IMR-90 (cell line): ENCODE measurements around the gene GUCY1A2. TPM values are rescaled to one million over a fixed set of nuclear protein-coding genes. Genes with fewer than 3 reads are reported as not detected.

Source experiments
- ATAC-seq: fragments of 200-7000 bp; cut with Tn5 transposase; 2 replicates; pipeline ENCODE4 v1.9.1; 2020; ENCODE audit warnings: low read depth, mild to moderate bottlenecking, moderate library complexity
- BruUV-seq: library from RNA; stranded (reverse); fragments of 400-500 nt; replicated peaks from 2 replicates; lab custom pipeline; 2021; lab: Mats Ljungman, UMichigan
- CTCF ChIA-PET: fragments of 300-600 bp; formaldehyde crosslinking; extraction: SDS; loops from one replicate; lab custom pipeline; 2021; ENCODE audit warnings: antibody characterized with exemption; lab: Yijun Ruan, JAX
- POLR2A ChIA-PET: fragments of 300-600 bp; sonication (Branson Sonifier 250); formaldehyde crosslinking; loops from one replicate; lab custom pipeline; 2022; ENCODE audit warnings: antibody characterized with exemption; ENCODE audit not compliant: unreplicated experiment; lab: Charles Lee
- DNase-seq: peaks from one replicate; pipeline ENCODE4 v3.0.0; 2013
- H2AFZ ChIP-seq: replicated peaks from 2 replicates; pipeline ENCODE3; 2013; ENCODE audit warnings: low read length, mild to moderate bottlenecking; ENCODE audit not compliant: poor library complexity
- H2AK5ac ChIP-seq: 2 replicates; pipeline ENCODE4 v1.6.1; 2013; ENCODE audit warnings: low read depth, low read length, inconsistent platforms
- H2AK9ac ChIP-seq: replicated peaks from 2 replicates; pipeline ENCODE3; 2013; ENCODE audit warnings: mild to moderate bottlenecking, low read depth, low read length, moderate library complexity; ENCODE audit not compliant: poor library complexity
- H2BK120ac ChIP-seq: 2 replicates; pipeline ENCODE4 v1.6.1; 2013; ENCODE audit warnings: low read depth, low read length, inconsistent platforms
- H2BK15ac ChIP-seq: 3 replicates; pipeline ENCODE4 v1.6.1; 2013; ENCODE audit warnings: low read depth, low read length, inconsistent platforms
- H2BK20ac ChIP-seq: 2 replicates; pipeline ENCODE4 v1.6.1; 2013; ENCODE audit warnings: low read depth, mild to moderate bottlenecking, inconsistent platforms, low read length, moderate library complexity
- H2BK5ac ChIP-seq: 2 replicates; pipeline ENCODE4 v1.6.1; 2013; ENCODE audit warnings: mild to moderate bottlenecking, low read depth, low read length, inconsistent platforms; ENCODE audit not compliant: poor library complexity, severe bottlenecking
- H3K14ac ChIP-seq: replicated peaks from 2 replicates; pipeline ENCODE4 v1.6.1; 2013; ENCODE audit warnings: low read depth, low read length, inconsistent platforms
- H3K18ac ChIP-seq: 2 replicates; pipeline ENCODE4 v1.6.1; 2013; ENCODE audit warnings: low read depth, low read length, control low read depth
- H3K23ac ChIP-seq: 2 replicates; pipeline ENCODE4 v1.6.1; 2013; ENCODE audit warnings: low read depth, low read length, inconsistent platforms
- H3K27ac ChIP-seq: 2 replicates; pipeline ENCODE4 v1.5.1; 2013; ENCODE audit warnings: mild to moderate bottlenecking, control low read depth, low read length; ENCODE audit not compliant: insufficient read depth
- H3K27me3 ChIP-seq: 2 replicates; pipeline ENCODE4 v1.6.1; 2013; ENCODE audit warnings: low read length; ENCODE audit not compliant: control insufficient read depth, insufficient read depth
- H3K36me3 ChIP-seq: 2 replicates; pipeline ENCODE4 v1.6.1; 2013; ENCODE audit warnings: low read length, mixed read lengths; ENCODE audit not compliant: control insufficient read depth, insufficient read depth
- H3K4ac ChIP-seq: 2 replicates; pipeline ENCODE4 v1.6.1; 2013; ENCODE audit warnings: low read depth, low read length, inconsistent platforms
- H3K4me1 ChIP-seq: 2 replicates; pipeline ENCODE4 v1.6.1; 2013; ENCODE audit warnings: low read length, mixed read lengths; ENCODE audit not compliant: control insufficient read depth, insufficient read depth
- H3K4me2 ChIP-seq: 2 replicates; pipeline ENCODE4 v1.6.1; 2013; ENCODE audit warnings: low read depth, mild to moderate bottlenecking, control low read depth, low read length, moderate library complexity
- H3K4me3 ChIP-seq: 2 replicates; pipeline ENCODE4 v1.5.1; 2013; ENCODE audit warnings: low read depth, mild to moderate bottlenecking, control low read depth, low read length, moderate library complexity; ENCODE audit not compliant: insufficient read depth
- H3K56ac ChIP-seq: 2 replicates; pipeline ENCODE4 v1.6.1; 2013; ENCODE audit warnings: low read length, inconsistent platforms; ENCODE audit not compliant: insufficient read depth; ENCODE audit errors: extremely low read depth
- H3K79me1 ChIP-seq, 2 experiments: 2 replicates each; pipeline ENCODE4 v1.6.1; 2013; ENCODE audit warnings: low read length in 2 of 2, inconsistent platforms in 1 of 2, low read depth in 1 of 2
- H3K9ac ChIP-seq: 2 replicates; pipeline ENCODE4 v1.6.1; 2013; ENCODE audit warnings: low read depth, low read length, control low read depth
- H3K9me1 ChIP-seq: 2 replicates; pipeline ENCODE4 v1.6.1; 2013; ENCODE audit warnings: low read length, inconsistent platforms; ENCODE audit not compliant: insufficient read depth
- H3K9me3 ChIP-seq: 2 replicates; pipeline ENCODE4 v1.6.1; 2013; ENCODE audit warnings: low read length; ENCODE audit not compliant: control insufficient read depth, insufficient read depth
- H4K20me1 ChIP-seq: 2 replicates; pipeline ENCODE4 v1.6.1; 2013; ENCODE audit warnings: low read length, inconsistent platforms; ENCODE audit not compliant: insufficient read depth
- H4K5ac ChIP-seq: 2 replicates; pipeline ENCODE4 v1.6.1; 2013; ENCODE audit warnings: mild to moderate bottlenecking, low read depth, low read length, control low read depth
- H4K8ac ChIP-seq, 2 experiments: 2 replicates each; pipeline ENCODE4 v1.6.1; 2013; ENCODE audit warnings: low read depth in 2 of 2, low read length in 2 of 2, control low read depth in 1 of 2, inconsistent platforms in 1 of 2
- H4K91ac ChIP-seq: 2 replicates; pipeline ENCODE4 v1.6.1; 2013; ENCODE audit warnings: low read depth, low read length, inconsistent platforms; ENCODE audit not compliant: insufficient read depth
- BHLHE40 ChIP-seq: fragments of 150-350 bp; IDR thresholded peaks from 2 replicates; pipeline ENCODE4 v1.6.1; 2016; ENCODE audit warnings: mild to moderate bottlenecking, low read depth, low read length
- POLR2A ChIP-seq: IDR thresholded peaks from 2 replicates; pipeline ENCODE4 v1.6.1; 2012; ENCODE audit warnings: mild to moderate bottlenecking, low read depth, low read length
- RFX5 ChIP-seq: IDR thresholded peaks from 2 replicates; pipeline ENCODE4 v1.8.0; 2012; ENCODE audit warnings: low read depth, mild to moderate bottlenecking, low read length, moderate library complexity
- USF2 ChIP-seq: fragments of 150-350 bp; IDR thresholded peaks from 2 replicates; pipeline ENCODE4 v1.6.1; 2017; ENCODE audit warnings: mild to moderate bottlenecking, antibody characterized with exemption, low read length, low read depth
- WGBS, 2 experiments: methylation state at CpG; one replicate each; pipeline versions ENCODE4 v1.1.5 to v1.1.7; 2013; ENCODE audit warnings: missing lambda C conversion rate in 2 of 2; ENCODE audit not compliant: insufficient read length in 1 of 2; ENCODE audit errors: extremely low coverage in 2 of 2; 5-methylcytosine and 5-hydroxymethylcytosine counted together
- dilution Hi-C: fragments of 300-500 bp; cut with HindIII; formaldehyde crosslinking; loops from one replicate; pipeline ENCODE4 v1.14.3; 2018; ENCODE audit warnings: low sequenced_read_pairs; ENCODE audit not compliant: unreplicated experiment
- in situ Hi-C: fragments of 300-500 bp; cut with MboI; formaldehyde crosslinking; loops from 3 replicates; pipeline ENCODE4 v1.14.3; 2019; ENCODE audit warnings: low sequenced_read_pairs, inconsistent platforms, mixed read lengths
- intact Hi-C: fragments of 100-400 bp; cut with micrococcal nuclease; formaldehyde crosslinking; loops from 2 replicates; pipeline ENCODE4 v1.10.0; 2022
- polyA plus RNA-seq, 3 experiments: library from polyadenylated mRNA; depleted of rRNA; stranded (reverse); fragments of >200 nt; gene quantifications; 2 replicates each; pipeline ENCODE4 v1.2.3, GENCODE V29; 2012; ENCODE audit warnings: low replicate concordance in 1 of 3
- total RNA-seq: library from RNA; depleted of rRNA; stranded (reverse); fragments of >200 nt; gene quantifications from 2 replicates; pipeline ENCODE4 v1.2.3, GENCODE V29; 2012

GUCY1A2 gene
- total and polyA plus RNA-seq, 2 of the 4 experiments (the other 2 are of a cell fraction), result under 0.01 to 0.03 TPM

- no peak overlapping the region for H3K4ac ChIP-seq
- H3K18ac ChIP-seq, result no peak overlapping the region
- H2BK120ac ChIP-seq, result no peak overlapping the region
- H3K56ac ChIP-seq, result no peak overlapping the region
- in situ Hi-C loops (no loop called here), dilution Hi-C loops (no loop called here), intact Hi-C loops (no loop called here)
- WGBS, 2 experiments, result 100% methylated on average over 1 of the region's 1 CpG; no CpG with 5 or more reads in 1 of the 2 experiments
- no peak overlapping the region for H3K9ac ChIP-seq
- no peaks in the 10 kb centered on the region for H4K20me1 ChIP-seq
- no peak overlapping the region for H4K5ac ChIP-seq
- no peak overlapping the region for H2BK15ac ChIP-seq
- no peak overlapping the region for H3K4me2 ChIP-seq
- no peak overlapping the region for H2AK9ac ChIP-seq
- H2BK5ac ChIP-seq, result no peak overlapping the region
- H3K9me1 ChIP-seq, result no peaks in the 10 kb centered on the region; the same call in 1 of the 2 replicates
- H3K27ac ChIP-seq, result no peak overlapping the region
- no peaks in the 10 kb centered on the region for H3K9me3 ChIP-seq
- no peak overlapping the region for H3K23ac ChIP-seq
- ChIA-PET CTCF (no interaction called here), POLR2A (no interaction called here)
- BruUV-seq, result no TSS peak
- no peaks in the 10 kb centered on the region for H3K4me1 ChIP-seq
- H2BK20ac ChIP-seq, result no peak overlapping the region
- no peak overlapping the region for H2AK5ac ChIP-seq
- no peak for DNase-seq
- H3K14ac ChIP-seq, result no peak overlapping the region
- no peaks in the 10 kb centered on the region for H3K27me3 ChIP-seq
- no peak for ATAC-seq
- no peak overlapping the region for H3K4me3 ChIP-seq
- H4K8ac ChIP-seq, result no peak overlapping the region
- H2AFZ ChIP-seq, result no peak overlapping the region
- H3K36me3 ChIP-seq, result no peaks in the 10 kb centered on the region
- TF ChIP-seq USF2 (no peak), POLR2A (no peak), RFX5 (no peak), BHLHE40 (no peak)
- H3K79me1 ChIP-seq, result no peaks in the 10 kb centered on the region
- H4K91ac ChIP-seq, result no peak overlapping the region
These were observed 361.6 kb downstream of the GUCY1A2 start for GRCh38 chr11:106656646-106657045.
